Stimulated activated CD8-positive, alpha-beta memory T cell treated with anti-CD3 and anti-CD28 coated beads, Interleukin-7, amount 100 ng/mL, for 24 hours (primary cell): ENCODE data around the gene TEKTIP1.
"Not testable (repeated sequence)": the region's sequence is repeated elsewhere in the genome, so short reads cannot be mapped to it uniquely, and the experiment has no call there.

Experiments
- DNase-seq: peaks from one replicate; pipeline ENCODE4 v3.0.0-alpha.2; 2020; ENCODE audit warnings: low read depth

TEKTIP1 gene

DNA sequence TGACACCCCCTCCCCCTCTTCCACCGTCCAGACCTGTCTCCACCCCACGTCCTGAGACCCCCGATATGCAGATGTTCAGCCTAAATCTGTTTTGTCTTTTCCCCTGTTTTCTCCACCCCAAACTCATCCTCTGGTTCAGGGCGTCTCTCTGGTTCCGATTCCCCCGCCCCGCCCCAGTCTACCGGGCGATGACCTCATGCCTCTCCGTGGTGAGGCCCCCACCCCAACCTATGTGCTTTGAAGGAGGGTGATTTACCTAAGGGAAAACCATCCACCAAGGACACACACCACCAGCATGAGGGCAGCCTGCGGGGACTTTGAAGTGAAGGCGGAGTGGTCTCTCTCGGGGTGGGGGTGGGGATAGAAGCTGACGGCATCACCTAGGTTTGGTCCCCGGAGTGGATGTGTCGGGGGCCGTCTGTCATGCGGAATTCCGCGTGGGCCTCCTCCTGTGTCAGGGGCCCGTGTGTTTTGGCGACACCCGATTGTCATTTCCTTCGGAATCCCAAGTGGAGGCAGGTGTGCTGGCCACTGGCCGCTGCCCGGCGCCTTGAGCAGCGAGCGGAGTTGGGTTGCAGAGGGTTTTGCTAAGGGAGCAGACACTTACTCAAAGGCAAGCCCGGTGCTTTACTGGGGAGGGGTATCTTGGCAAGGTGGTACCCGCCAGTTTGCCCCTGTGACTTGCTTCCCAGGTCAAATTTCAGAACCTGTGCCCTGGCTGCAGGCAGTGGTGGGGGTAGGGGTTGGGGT, 31.4 kb upstream of the TEKTIP1 start:
- DNase-seq = no peak

DNA sequence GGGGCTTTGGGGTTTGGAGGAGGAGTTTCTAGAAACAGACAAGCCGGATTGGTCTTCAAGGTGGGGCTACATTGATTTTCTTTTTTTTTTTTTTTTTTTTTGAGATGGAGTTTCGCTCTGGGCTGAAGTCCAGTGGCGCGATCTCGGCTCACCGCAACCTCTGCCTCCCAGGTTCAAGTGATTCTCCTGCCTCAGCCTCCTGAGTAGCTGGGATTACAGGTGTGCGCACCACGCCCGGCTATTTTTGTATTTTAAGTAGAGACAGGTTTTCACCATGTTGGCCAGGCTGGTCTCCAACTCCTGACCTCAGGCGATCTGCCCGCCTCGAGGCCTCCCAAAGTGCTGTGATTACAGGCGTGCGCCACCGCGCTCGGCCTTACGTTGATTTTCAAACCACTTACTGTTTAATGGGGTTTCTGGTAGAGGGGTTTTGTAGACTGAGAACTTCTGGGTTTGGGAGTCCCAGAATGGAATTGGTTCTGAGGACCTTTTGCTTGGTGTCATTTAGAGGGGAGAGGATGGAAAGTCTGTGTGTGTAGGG, 30.8 kb upstream of the TEKTIP1 start:
- DNase-seq = not testable (repeated sequence)

DNA sequence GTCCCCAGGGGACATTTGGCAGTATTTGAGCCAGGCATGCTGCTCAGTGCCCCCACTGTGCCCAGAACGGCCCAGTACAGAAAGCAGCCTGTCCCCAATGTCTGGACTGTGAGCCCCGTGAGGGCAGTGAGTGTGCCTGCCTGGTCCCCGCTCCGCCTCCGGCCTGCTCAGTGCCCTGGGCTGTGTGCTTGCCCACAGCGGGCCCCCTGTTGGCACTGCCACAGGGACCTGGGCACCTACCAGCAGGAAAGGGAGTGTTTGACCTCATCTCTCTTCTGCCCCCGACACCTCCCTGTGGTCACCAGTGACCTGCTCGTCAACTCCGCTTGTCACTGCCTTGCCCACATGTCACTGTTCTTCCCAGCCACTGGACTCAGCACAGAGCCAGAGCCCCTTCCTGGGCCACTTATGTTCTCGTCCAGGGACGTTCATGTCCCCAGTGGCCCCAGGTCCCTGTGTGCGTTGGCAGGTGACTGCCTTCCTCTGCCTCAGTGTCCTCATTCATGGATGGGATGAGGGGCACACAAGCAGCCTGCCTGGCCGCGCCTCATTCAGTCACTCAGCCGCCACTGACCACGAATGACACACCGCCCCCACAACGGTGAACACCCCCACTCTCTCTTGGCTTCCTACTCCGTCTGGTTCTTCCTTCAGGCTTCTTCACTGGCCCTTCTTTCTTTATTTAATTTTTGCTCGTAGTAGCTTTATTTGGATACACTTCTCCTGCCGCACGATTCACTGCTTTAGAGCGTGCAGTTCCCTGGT, 30.0 kb upstream of the TEKTIP1 start:
- no peak for DNase-seq

DNA sequence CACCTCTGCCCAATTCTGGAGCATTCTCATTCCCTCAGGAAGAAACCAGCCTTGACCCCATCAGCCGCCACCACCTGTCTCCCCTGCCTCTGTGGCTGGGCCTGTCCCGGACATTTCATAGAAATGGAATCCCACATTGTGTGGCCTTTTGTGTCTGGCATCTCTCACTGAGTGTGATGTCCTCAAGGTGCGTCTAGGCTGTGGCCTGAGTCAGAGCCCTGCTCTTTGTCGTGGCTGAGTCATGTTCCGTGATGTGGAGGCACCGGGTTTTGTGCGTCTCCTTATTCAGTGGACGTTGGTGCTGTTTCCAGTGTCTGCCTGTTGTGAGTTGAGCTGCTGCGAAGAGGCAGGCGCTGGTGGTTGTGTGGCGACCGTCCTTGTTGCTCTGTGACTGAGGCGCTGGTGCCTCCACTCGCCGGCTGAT, 29.4 kb upstream of the TEKTIP1 start:
- DNase-seq = no peak

DNA sequence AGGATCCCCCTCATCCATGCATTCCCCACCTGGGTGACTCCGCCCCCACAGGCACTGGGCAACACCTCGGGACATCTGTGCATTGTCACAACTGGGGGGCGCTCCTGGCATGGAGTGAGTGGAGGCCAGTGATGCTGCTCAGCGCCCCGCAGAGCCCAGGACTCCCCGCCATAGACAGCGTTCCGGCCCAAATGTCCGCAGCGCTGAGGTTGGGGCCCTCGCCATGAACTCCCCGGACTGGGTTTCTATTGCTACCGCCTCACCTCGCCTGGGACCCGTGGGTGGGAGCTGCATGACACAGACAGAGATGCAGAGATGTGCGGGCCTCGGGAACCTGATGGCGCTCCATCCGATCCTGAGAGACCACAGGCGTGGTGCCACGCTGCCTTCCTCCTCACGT, 28.2 kb upstream of the TEKTIP1 start:
- DNase-seq = no peak

DNA sequence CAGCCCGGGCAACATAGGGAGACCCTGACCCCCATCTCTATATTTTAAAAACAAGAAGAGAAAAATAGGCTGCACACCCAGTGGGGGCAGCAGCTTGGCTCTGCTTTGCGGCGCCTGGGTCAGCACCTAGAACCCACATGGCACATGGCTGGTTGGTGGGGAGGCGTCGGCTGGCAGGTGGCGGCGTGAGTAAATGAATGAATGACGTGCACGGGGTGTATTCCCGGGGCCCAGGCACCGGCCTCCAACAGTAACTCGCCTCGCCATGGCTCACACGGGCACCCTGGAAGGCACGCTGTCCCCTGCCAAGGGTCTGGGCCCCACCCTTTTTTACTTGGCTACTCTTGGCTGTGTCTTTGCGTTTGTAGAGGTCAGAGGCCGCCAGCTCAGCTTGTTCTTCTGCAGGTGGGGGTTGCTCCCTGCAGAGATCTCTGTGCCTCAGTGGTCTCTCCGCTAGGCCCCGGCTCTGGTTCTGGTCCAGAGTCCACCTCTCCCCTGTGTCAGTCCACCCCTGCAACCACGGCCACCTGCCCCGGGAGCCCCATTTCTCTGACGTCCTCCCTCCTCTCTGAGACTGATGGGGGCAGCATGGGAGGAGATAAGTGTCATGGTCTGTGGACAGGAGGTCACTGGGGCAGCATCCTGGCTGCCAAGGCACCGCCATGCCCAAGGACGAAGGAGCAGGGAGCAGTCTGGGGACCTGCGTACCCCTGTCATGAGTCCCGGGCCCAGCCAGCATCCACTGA, 27.3 kb upstream of the TEKTIP1 start:
- no peak for DNase-seq

DNA sequence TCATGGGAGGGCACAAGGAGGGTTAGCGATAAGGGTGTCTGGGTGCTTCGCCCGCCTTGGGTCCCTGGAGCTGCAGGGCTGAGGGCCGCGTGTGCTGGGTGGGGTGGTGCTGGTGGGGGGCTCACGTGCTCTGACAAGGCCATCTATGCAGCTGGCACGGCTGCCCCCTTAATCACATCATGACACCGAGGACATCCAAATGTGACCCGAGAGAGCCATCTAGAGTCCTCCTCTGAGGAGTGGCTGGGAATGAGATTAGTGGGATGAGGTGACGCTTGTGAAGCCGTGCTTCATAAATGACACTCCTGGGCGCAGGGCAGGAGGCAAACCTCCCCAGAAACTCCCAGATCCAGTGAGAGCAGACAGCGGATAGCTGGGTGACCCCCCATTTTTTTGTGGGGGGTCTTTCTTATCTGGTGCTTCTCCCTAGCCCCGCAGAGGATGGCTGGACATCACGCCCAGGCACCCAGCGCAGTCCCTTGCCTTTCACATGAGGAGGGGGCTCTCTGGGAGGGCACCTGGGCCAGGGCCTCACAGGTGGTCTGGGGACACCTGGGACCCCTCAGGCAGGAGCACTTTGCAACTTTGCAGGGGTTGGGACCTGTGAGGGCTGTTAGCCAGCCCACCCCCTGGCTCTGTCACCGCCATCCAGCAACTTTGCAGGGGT, 26.3 kb upstream of the TEKTIP1 start:
- no peak for DNase-seq

DNA sequence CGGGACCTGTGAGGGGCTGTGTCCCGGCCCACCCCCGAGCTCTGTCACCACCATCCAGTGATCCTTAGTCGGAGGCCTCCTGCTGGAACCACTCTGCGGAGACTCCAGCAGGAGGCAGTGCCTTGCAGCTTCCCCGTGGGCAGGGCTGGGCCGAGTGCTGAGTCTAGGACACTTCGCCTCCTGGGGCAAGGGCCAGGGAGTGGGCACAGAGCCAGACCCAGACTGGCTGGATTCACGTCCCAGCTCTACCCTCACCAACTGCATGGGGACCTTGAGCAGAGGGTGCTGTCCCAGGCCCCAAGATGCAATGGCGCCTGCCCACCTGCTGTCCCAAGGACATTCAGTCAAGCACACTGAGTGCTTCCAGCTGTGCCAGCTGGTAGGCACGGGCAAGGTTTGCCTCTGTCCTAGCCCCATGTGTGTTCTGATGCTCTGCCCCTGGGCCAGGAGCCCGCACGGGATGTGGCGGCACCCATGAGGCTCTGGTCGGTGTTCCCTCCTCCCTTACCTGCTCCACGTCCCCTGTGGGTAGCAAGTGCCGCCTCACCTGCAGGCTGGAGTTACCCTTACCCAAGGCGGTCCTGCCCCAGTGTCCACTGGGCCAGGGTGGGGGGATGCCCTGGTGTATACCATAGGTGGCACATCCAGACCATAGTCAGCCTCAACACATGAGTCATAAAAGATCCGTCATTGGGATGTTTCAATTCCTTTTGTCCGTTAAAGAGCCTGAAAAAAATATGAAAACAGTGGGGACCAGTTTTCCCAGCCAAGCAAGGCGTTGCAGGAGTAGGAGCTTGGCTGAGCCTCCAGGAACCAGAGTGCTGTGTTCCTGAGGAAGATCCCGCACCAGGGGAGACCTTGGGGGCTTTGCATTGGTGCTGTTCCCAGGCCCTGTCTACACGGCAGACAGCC, 25.5 kb upstream of the TEKTIP1 start:
- no peak for DNase-seq

DNA sequence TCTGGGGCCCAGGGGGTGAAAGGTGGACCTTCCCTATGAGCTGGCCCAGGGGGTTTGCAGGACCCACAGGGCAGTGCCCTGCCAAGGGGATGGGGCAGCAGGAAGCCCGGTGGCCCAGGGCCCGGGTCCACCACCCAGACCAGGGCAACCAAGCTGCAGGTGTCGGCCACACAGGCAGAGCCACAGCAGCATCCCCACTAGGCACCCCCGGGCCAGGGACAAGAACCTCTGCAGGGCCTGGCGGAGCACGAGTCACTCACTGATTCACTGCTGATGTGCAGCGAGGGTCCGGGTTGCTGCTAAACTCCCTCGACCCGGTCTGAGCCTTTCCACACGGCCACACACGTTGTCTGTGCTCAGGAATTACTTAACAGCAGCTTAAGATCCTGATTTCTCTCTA, 24.0 kb upstream of the TEKTIP1 start:
- no peak for DNase-seq

DNA sequence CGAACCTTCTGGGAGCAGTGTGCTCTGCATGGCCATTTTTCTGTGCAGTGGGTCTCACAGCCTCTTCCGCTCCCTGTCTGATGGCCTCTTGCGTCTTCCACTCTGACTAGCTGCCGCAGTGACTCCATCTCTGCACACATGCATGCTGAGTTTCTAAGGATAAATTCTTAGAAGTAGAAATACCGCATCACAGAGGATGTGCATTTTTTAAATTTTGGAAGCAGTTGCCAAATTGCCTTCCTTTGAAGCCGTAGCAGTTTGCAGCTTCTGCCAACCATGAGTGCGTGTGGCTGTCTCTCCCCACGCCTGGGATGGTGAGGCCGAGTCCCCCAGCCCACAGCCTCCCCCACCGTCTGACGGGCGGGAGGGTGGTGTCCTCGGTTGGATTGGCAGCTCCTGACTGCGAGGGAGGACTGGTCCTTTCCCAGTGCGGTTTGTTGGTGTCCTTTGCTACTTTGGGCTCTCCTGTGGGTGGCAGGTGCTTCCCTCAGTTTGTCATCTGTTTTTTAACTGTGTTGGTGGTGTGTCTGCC, 23.0 kb upstream of the TEKTIP1 start:
- no peak for DNase-seq

DNA sequence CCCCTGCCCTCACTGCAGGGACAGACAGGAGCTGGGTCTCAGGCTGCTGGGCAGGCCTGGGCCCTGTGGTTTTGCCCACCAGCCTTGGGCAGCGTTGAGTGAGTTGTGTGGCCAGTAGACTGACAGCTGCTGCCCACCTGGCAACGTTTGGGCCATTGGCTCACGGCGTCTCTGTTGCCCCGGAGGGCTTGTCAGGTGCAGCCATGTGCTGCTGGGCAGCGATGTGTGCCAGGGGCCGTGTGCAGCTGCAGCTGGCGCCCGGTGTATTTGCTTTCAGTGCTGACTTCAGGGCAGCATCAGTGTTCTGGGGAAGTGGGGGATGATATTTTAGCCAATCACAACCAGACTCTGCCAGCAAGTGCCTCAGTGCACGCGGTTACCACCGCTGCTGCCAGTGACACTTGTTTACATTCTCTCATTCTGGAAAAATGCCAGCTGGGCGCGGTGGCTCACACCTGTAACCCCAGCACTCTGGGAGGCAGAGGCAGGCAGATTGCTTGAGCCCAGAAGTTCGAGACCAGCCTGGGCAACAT, 22.2 kb upstream of the TEKTIP1 start:
- DNase-seq = no peak

DNA sequence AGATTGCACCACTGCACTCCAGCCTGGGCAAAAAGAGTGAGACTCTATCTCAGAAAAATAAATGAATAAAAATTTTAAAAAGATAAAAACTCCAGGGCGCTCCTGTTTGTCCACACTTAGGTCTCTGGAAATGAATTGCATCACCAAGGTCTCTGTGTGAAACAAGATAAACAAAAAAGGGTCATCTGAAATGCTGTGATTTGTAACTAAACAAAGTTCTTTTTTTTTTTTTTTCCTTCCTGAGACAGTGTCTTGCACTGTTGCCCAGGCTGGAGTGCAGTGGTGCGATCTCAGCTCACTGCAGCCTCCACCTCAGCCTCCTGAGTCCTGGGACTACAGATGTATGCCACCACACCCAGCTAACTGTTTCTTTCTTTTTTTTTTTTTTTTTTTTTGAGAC, 21.3 kb upstream of the TEKTIP1 start:
- no peak for DNase-seq

DNA sequence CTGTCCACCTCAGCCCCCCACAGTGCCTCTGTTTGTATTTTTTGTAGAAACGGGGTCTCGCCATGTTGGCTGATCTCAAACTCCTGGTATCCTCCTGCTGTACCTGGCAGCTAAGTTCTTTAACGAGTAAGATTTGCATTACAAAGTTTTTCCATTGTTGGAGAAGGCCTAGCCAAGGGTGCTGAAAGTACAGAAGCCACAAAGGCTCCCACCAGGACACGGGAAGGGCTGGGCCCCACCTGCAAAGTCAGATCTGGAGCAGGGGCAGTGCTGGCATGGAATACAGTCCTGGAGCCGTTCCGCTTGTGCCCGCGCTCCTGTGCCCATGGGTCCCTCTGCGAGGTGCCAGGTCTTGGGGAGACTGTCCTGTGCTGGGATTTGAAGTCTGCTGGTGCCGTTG, 20.7 kb upstream of the TEKTIP1 start:
- DNase-seq = no peak

DNA sequence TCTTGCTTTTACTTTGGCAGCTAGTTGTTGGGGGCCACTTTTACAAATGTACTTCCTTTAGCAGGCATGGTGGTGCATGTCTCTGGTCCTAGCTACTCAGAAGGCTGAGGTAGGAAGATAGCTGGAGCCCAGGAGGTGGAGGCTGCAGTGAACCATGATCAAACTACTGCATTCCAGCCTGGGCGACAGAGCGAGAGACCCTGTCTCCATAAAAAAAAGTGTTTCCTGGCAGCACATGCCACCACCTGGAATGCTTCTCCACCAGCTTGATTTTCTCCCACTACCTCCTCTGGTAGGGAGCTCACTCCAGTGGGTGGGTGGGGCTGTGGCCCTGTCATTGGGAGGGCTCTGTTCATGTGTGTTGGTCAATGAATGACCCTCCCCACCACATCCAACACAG, 20.3 kb upstream of the TEKTIP1 start:
- DNase-seq = no peak

DNA sequence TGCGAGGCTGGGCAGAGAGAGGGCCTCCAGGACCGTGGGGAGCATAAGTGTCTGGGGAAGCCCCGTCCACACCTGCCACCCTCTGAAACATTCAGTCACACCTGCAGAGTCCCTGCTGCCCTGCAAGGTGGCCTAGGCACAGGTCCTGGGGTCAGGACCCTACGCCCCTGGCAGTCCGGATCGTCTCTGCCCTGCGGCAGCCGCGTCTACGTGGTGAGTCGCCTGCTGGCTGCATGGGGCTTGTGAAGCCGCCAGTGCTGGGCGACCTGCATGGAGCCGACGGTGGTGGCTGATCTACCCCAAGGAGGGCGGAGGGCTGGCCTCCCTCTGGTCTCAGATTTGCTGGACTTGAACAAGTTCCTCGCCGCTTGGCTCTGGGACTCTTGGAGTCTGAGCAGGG, 19.8 kb upstream of the TEKTIP1 start:
- no peak for DNase-seq

DNA sequence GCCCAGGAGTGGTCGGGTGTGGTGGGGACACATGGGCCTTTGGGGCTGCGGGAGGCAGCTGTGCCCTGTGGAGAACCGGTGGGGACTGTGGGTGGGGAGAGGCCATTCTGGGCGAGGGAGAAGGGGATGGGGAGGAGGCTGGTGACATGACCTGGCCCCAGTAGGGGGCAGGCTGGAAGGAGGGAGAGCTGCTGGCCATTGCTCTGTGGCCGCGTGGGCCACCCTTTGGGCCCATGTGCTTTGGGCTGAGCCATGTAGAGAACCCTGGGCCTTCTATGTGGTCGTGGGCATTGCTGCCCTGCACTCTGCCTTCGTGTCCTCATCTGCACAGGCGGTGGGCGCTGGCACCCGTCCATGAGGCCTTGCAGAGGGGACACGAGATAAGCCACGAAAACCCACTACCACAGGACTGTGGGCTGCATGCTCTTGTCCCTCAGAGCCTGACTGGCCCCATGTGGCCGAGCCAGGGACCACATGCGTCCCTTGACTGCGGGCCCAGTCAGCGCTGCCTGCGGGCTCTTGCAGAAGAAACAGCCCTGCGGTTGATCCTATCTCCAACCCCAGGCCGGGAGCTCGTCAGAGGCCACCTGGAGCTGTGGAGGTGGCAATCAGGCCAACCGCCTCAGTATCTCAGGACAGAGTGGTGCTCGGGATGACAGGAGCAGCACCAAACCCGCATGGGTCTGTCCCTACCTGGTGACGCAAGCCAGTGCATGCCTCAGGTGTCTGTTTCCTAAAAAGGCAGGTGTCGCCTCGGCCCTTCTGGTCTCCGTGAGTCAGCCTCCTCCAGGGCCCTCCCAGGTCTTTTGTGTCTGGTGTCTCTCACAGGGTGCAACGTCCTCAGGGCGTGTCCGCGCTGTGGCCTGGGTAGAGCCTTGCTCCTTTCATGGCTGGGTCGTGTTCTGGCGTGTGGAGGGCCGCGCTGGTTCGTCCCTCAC, 18.5 kb upstream of the TEKTIP1 start:
- no peak for DNase-seq

DNA sequence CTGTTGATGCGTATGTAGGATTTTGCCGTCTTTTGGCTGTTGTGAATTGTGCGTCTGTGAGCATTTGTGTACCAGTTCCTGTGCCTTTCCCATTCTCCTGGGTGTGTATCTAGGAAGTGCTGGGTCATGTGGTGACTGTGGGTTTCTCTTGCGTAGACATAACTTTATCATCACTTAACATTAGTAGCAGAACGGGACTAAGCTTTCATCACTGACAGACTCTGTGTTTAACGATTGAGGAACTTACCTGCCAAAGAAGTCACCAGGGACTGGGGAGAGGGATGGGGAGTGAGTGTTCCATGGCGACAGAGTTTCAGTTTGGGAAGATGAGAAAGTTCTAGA, 17.9 kb upstream of the TEKTIP1 start:
- DNase-seq = no peak

DNA sequence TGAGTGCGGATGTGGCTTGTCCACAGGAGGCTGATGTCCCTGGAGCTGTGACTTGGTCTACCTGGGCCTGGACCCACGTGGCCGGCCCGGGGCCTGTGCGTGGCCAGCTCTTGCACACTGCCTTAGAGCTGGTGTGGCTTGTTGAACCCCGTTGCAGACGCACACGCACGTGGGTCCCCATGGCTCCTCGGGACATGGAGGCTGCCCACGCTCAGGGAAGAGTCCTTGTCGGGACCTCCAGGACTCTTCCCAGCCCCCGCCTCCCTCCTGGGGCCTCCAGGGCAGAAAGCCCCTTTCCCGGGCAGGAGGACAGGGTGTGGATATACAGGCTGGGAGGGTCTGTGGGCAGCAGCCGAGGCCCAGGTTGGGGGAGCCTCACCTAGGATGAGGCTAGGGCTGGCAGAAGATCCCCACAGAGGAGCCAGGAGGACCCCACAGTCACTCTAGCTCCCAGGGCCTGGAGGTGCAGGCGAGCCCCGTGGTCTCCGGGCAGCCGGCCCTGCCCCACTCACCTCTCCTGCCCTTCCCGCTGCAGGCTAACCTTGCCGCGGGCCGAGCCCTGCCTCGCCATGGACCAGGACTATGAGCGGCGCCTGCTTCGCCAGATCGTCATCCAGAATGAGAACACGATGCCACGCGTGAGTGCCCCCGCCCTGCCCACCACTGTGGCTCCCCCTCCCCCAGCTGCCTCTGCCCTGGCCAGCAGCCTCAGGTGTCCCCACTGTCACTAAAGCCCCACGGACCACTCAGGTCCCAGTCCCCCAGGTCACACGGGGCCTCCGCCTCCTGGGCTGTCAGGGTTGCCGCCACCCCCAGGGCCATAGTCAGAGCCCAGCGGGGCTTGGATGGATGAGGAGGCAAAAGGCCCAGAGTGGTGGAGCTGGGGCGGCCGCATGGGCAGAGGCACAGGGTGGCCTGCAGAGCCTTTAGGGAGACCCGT, 16.3 kb upstream of the TEKTIP1 start:
- no peak for DNase-seq
